ENCODE results near the gene UBE2R2.
"Not testable (repeated sequence)": the region's sequence is repeated elsewhere in the genome, so short reads cannot be mapped to it uniquely, and the experiment has no call there.

The UBE2R2 gene

GRCh38 chr9:33799928-33800704, 16.8 kb upstream of the UBE2R2 start:
- DNase-seq (ENCODE audit: low read depth in 2 of 2) = no peak

DNA sequence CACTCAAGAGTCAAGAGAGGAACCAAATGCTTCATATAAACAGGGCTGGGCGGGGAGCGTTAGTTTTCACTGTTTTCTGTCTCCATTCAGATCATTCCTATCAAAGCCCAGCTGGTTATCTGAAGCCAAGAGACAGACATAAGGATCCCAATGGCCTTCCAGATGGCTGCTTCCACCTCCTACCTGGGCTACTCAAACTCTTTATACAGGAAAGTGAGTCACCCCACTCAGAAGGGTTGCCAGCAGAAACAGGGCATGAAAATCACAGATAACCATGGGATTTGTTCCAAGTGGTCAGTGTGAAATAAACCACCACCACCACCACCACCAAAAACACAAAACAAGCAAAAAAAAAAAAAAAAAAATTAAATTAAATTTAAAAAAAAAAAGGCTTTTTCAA, 16.1 kb upstream of the UBE2R2 start:
- DNase-seq (ENCODE audit: low read depth in 2 of 2) = no peak

DNA sequence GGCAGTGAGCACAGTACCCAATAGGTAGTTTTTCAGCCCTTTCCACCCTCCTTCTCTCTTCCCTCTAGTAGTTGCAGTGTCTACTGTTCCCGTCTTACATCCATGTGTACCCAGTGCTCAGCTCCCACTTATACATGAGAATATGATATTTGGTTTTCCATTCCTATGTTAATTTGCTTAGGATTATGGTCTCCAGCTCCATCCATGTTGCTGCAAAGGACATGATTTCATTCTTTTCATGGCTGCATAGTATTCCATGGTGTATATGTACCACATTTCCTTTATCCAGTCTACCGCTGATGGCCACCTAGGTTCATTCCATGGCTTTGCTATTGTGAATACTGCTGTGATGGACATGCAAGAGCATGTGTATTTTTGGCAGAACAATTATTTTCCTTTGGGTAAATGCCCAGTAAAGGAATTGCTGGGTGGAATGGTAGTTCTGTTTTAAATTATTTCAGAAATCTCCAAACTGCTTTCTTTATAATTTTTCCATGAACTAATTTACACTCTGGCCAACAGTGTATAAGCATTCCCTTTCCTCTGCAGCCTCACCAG, 14.9 kb upstream of the UBE2R2 start:
- not testable (repeated sequence) for DNase-seq (ENCODE audit: low read depth in 2 of 2)

- DNase-seq (ENCODE audit: low read depth in 2 of 2) = not testable (repeated sequence)
Measured at GRCh38 chr9:33804196-33804595, 12.8 kb upstream of the UBE2R2 start.

DNA sequence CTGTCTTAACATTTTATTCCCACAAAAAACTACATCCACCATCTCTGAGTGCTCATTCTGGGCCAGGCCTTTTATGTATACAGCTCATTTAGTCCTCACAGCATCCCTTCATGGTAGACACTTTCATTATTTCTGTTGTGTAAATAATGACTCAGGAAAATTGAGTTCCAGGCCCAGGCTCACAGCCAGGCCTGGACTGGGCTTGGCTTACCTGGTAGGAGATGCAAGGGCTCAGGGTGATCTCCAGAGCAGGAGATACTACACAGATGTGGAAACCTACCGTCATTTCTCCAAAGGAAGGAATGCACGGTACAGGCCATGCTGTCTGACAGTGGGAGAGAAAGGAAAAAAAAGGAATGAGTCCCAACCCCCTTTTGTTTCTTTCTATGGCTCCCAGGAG, 9.8 kb upstream of the UBE2R2 start:
- DNase-seq (ENCODE audit: low read depth in 2 of 2) = not testable (repeated sequence)

GRCh38 chr9:33808979-33809322, 8.0 kb upstream of the UBE2R2 start:
- not testable (repeated sequence) for DNase-seq (ENCODE audit: low read depth in 2 of 2)

- DNase-seq (ENCODE audit: low read depth in 2 of 2) = no peak
Measured at GRCh38 chr9:33809506-33809905, 7.5 kb upstream of the UBE2R2 start.

DNA sequence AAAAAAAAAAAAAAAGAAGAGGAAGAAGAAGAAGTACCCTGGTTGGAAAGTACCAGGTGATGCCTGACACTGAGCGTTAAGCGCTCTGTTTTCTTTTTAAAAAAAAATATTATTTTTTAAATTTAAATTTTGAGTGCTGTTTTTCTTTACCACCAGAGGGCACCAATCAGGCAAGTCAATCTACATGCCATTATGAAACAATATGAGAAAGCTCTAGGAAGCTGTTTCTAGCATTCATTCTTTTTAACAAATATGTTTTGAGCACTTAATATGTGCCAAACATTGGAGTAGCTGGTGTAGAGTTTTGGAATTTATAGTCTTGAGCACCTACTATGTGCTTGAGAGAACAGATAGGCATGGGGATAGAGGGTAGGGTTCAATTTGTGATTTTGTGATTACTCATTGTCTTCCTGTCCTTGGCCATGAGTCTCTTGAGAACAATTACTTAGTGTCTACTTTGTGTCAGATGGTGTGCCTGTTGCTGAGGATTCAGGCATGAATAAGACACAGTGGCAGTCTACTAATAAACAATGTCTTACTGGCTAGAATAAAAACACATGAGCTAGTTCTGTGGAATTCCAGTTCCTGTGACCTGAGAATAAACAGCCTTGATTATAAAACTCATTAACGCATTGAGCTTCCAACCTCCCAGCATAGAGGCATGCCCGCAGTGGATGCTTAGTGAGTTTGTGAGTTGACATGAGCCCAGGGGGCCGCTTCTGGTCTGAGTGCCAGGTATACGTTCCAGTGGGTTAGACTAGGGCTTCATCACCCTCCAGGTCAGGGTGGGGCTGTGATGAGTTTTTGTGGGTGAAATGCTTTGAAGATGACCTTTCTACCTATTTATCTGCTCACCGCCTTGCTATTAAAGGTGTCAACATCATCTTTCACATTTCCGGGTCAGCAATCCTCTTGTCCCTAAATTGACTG, 3.0 kb upstream of the UBE2R2 start:
- no peak for DNase-seq (ENCODE audit: low read depth in 2 of 2)

DNA sequence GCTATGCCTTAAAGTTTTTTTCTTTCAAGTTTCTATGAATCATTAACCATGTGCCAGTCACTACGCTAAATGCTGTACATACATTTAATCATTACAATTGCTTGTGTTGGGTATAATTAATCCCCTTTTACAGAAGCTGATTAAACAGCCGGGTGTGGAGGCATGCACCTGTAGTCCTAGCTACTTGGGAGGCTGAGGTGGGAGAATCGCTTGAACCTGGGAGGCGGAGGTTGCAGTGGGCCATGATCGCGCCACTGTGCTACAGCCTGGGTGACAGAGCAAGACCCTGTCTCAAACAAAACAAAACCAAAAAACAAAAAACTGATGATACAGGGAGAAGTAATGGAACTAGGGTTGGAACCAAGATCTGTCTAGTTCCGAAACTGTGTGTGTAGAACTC, 1.2 kb upstream of the UBE2R2 start:
- DNase-seq (ENCODE audit: low read depth in 2 of 2) = no peak

- DNase-seq (ENCODE audit: low read depth in 2 of 2) = peak; percentile 9 to 12
Measured at GRCh38 chr9:33817327-33818166, 587 bp downstream of the UBE2R2 start.

- no peak for DNase-seq (ENCODE audit: low read depth in 2 of 2)
Measured at GRCh38 chr9:33818167-33818846, 1.3 kb downstream of the UBE2R2 start.

- DNase-seq (ENCODE audit: low read depth in 2 of 2) = no peak
Measured at GRCh38 chr9:33818847-33819500, 2.0 kb downstream of the UBE2R2 start.

DNA sequence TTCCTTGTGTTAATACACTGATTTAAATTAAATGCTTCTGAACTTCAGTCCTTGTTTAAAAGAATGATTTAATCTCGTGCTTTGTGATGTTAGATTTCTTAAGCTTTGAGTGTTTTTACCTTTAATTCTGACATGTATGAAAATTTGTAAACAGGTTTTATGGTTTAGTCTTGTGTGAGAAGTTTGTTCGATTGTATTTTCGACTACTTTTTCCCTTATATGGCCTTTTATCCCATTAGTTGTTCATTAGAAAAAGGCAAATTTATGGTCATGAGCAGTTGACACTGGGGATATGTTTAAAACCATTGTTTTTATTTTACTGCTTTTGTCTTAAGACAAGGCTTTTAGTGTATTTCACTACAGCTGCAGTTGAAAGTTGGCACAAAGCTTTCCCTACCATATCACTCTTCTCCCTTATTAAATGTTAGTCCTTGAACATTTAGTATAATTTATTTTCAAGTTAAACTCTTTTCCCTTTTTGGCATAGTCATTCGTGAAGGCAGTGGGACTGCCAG, 3.3 kb downstream of the UBE2R2 start:
- no peak for DNase-seq (ENCODE audit: low read depth in 2 of 2)

DNA sequence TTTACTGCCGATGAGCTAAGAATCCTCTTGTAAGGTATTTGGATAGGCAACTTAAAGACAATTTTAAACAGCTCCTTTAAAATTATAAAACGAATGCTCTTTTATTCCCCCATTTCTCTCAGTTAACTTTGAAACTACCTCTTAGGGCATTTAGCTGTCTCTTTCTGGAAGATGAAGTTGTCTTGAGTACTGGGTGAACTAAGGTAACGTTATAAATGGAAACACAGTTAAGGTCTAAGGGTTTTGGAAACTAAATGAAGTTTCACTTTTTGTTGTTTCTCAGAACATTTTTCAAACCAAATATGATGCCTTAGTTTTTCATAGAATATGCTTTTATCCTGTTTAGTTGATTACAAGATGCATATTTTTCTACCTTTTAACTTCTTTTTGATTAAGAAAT, 6.8 kb downstream of the UBE2R2 start:
- DNase-seq (ENCODE audit: low read depth in 2 of 2) = no peak

DNA sequence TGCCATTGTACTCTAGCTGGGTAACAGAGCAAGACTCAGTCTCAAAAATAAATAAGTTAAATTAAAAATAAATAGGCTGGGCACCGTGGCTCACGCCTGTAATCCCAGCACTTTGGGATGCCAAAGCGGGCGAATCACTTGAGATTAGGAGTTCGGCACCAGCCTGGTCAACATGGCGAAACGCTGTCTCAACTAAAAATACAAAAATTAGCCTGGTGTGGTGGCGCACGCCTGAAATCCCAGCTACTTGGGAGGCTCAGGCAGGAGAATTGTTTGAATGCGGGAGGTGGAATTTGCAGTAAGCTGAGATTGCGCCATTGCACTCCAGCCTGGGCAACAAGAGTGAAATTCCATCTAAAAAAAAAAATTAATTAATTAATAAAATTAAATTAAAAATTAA, 10.3 kb downstream of the UBE2R2 start:
- not testable (repeated sequence) for DNase-seq (ENCODE audit: low read depth in 2 of 2)

GRCh38 chr9:33829641-33830230, 12.8 kb downstream of the UBE2R2 start:
- DNase-seq (ENCODE audit: low read depth in 2 of 2) = not testable (repeated sequence)

- no peak for DNase-seq (ENCODE audit: low read depth in 2 of 2)
Measured at GRCh38 chr9:33835625-33836260, 18.8 kb downstream of the UBE2R2 start.

DNA sequence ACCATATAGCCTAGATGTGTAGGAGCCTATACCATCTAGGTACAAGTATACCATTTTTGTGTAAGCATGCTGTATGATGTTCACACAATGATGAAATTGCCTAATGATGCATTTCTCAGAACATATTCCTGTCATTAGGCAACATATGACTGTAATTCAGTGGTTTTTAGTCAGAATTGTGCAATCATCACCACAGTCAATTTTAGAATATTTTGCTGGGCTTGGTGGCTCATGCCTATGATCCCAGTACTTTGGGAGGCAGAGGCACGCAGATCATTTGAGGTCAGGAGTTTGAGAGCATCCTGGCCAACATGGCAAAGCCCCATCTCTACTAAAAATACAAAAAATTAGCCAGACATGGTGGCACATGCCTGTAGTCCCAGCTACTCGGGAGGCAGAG, 19.3 kb downstream of the UBE2R2 start:
- not testable (repeated sequence) for DNase-seq (ENCODE audit: low read depth in 2 of 2)

DNA sequence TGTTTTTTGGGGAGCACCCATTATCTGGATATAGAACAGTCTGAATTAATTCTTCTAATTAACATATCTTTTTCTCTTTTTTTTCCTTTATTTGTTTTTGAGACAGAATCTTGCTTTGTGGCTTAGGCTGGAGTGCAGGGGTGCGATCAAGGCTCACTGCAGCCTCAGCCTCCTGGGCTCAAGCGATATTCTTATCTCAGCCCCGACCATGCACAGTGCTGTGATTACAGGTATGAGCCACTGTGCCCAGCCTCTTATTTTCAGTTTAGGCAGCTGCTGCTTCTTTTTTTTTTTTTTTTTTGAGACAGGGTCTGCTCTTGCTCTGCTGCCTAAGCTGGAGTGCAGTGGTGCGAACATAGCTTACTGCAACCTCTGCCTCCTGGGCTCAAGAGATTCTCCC, 20.2 kb downstream of the UBE2R2 start:
- DNase-seq (ENCODE audit: low read depth in 2 of 2) = no peak
